ENCODE data around the gene TENM3.

- no peak for TF ChIP-seq NR2C1 (IDR thresholded peaks at IDR 0.05)
- TF ChIP-seq CTCF (IDR thresholded peaks at IDR 0.05 in 2 of 3, conservative IDR thresholded peaks at IDR 0.05 in 1 of 3; ENCODE audit: control insufficient read depth in 2 of 3, extremely low read depth in 1 of 3, insufficient read depth in 1 of 3, low read depth in 3 of 3, low read length in 3 of 3) = no peak
- TF ChIP-seq SMC3 (IDR thresholded peaks at IDR 0.05; ENCODE audit: borderline replicate concordance, low read length) = no peak
Measured at GRCh38 chr4:182616476-182616875, 373.3 kb downstream of the TENM3 start.

Data from GM12878 (cell line).